WTC11 (cell line): ENCODE measurements around the gene RENBP. TPM values are rescaled to one million over a fixed set of nuclear protein-coding genes. Genes with fewer than 3 reads are reported as not detected.

Experiments
- ATAC-seq: fragments of 200-7000 bp; cut with Tn5 transposase; 2 replicates; pipeline ENCODE4 v1.10.0; 2021; ENCODE audit warnings: mild to moderate bottlenecking, moderate library complexity
- CTCF ChIA-PET: fragments of 300-600 bp; sonication (Branson Sonifier 250); formaldehyde crosslinking; loops from one replicate; lab custom pipeline; 2021; ENCODE audit warnings: antibody characterized with exemption; lab: Charles Lee
- POLR2A ChIA-PET: fragments of 350-600 bp; sonication (Branson Sonifier 250); formaldehyde crosslinking; loops from one replicate; lab custom pipeline; 2021; ENCODE audit warnings: antibody characterized with exemption; lab: Charles Lee
- DNase-seq: peaks from one replicate; pipeline ENCODE4 v3.0.0; 2021; ENCODE audit warnings: low spot score
- H3K27ac Mint-ChIP-seq: 2 replicates; pipeline ENCODE4 v1.8.0; 2021; ENCODE audit warnings: mixed read lengths
- H3K27me3 Mint-ChIP-seq: 2 replicates; pipeline ENCODE4 v1.8.0; 2021; ENCODE audit warnings: low read depth, mild to moderate bottlenecking, moderate library complexity, mixed read lengths
- H3K36me3 Mint-ChIP-seq: 2 replicates; pipeline ENCODE4 v1.8.0; 2021; ENCODE audit warnings: mixed read lengths
- H3K4me1 Mint-ChIP-seq: 2 replicates; pipeline ENCODE4 v1.8.0; 2022; ENCODE audit warnings: mixed read lengths
- H3K4me3 Mint-ChIP-seq: 2 replicates; pipeline ENCODE4 v1.8.0; 2021; ENCODE audit warnings: mild to moderate bottlenecking, moderate library complexity, mixed read lengths
- H3K9me3 Mint-ChIP-seq: 2 replicates; pipeline ENCODE4 v1.8.0; 2021; ENCODE audit warnings: mixed read lengths
- AFF4 ChIP-seq: sonication (generic); formaldehyde crosslinking; IDR thresholded peaks from 2 replicates; pipeline ENCODE4 v1.8.1; 2023; ENCODE audit warnings: mild to moderate bottlenecking, missing genetic modification reagents, borderline replicate concordance
- CREM ChIP-seq: sonication (generic); formaldehyde crosslinking; IDR thresholded peaks from 2 replicates; pipeline ENCODE4 v1.8.1; 2022; ENCODE audit warnings: mild to moderate bottlenecking, missing genetic modification reagents, moderate library complexity
- E2F4 ChIP-seq: sonication (generic); formaldehyde crosslinking; IDR thresholded peaks from 2 replicates; pipeline ENCODE4 v1.8.1; 2022; ENCODE audit warnings: low read depth, mild to moderate bottlenecking, moderate library complexity, missing genetic modification reagents, borderline replicate concordance
- FOXK1 ChIP-seq: sonication (generic); formaldehyde crosslinking; IDR thresholded peaks from 2 replicates; pipeline ENCODE4 v1.8.0; 2022; ENCODE audit warnings: mild to moderate bottlenecking, moderate library complexity, missing genetic modification reagents
- GRHL2 ChIP-seq: fragments of 250-450 bp; sonication (Bioruptor Pico); IDR thresholded peaks from 2 replicates; pipeline ENCODE4 v1.8.0; 2022; ENCODE audit warnings: mild to moderate bottlenecking, moderate library complexity; ENCODE audit not compliant: insufficient replicate concordance, severe bottlenecking
- GTF2I ChIP-seq: fragments of 250-450 bp; sonication (Bioruptor Pico); conservative IDR thresholded peaks from 2 replicates; pipeline ENCODE4 v1.4.0; 2021; ENCODE audit warnings: mild to moderate bottlenecking
- IRF2 ChIP-seq: sonication (generic); formaldehyde crosslinking; IDR thresholded peaks from 2 replicates; pipeline ENCODE4 v1.8.0; 2022; ENCODE audit warnings: low read depth, missing genetic modification reagents, borderline replicate concordance
- JAZF1 ChIP-seq: fragments of 250-450 bp; sonication (Bioruptor Pico); IDR thresholded peaks from 2 replicates; pipeline ENCODE4 v1.9.0; 2021; ENCODE audit warnings: moderate library complexity, mild to moderate bottlenecking, inconsistent platforms
- NFATC4 ChIP-seq: fragments of 250-450 bp; sonication (Bioruptor Pico); IDR thresholded peaks from 2 replicates; pipeline ENCODE4 v1.9.0; 2021; ENCODE audit warnings: mild to moderate bottlenecking
- SOX15 ChIP-seq: fragments of 250-450 bp; sonication (Bioruptor Pico); IDR thresholded peaks from 2 replicates; pipeline ENCODE4 v1.9.0; 2021; ENCODE audit warnings: mild to moderate bottlenecking
- TCF7 ChIP-seq: sonication (generic); formaldehyde crosslinking; IDR thresholded peaks from 2 replicates; pipeline ENCODE4 v1.8.0; 2022; ENCODE audit warnings: mild to moderate bottlenecking, low read depth, missing genetic modification reagents, moderate library complexity
- TP53 ChIP-seq: sonication (generic); formaldehyde crosslinking; IDR thresholded peaks from 2 replicates; pipeline ENCODE4 v1.8.1; 2023; ENCODE audit warnings: mild to moderate bottlenecking, missing genetic modification reagents
- ZNF671 ChIP-seq: fragments of 250-450 bp; sonication (Bioruptor Pico); IDR thresholded peaks from 2 replicates; pipeline ENCODE4 v1.8.0; 2021; ENCODE audit warnings: mild to moderate bottlenecking
- total RNA-seq: library from RNA; stranded (reverse); gene quantifications from 3 replicates; pipeline ENCODE4 v1.2.3, GENCODE V29; 2021
- TF ChIP-seq, protein P1 (sequence below): sonication (generic); formaldehyde crosslinking; IDR thresholded peaks from 2 replicates; pipeline ENCODE4 v1.8.0; 2022; ENCODE audit warnings: mild to moderate bottlenecking, missing genetic modification reagents
- TF ChIP-seq, protein P2 (sequence below): sonication (generic); formaldehyde crosslinking; IDR thresholded peaks from 2 replicates; pipeline ENCODE4 v1.8.1; 2023; ENCODE audit warnings: mild to moderate bottlenecking, missing genetic modification reagents, moderate library complexity
- TF ChIP-seq, protein P3 (sequence below): fragments of 250-450 bp; sonication (Bioruptor Pico); IDR thresholded peaks from 2 replicates; pipeline ENCODE4 v1.9.0; 2021; ENCODE audit warnings: mild to moderate bottlenecking
- TF ChIP-seq, protein P4 (sequence below): sonication (generic); formaldehyde crosslinking; conservative IDR thresholded peaks from 2 replicates; pipeline ENCODE4 v1.8.1; 2023; ENCODE audit warnings: mild to moderate bottlenecking, low read depth, missing genetic modification reagents, moderate library complexity

The RENBP gene
- total RNA-seq, 1 experiment from 2014 or later: 14.0 TPM

GRCh38 chrX:153993079-153993478 is 48.6 kb upstream of the RENBP start:
- CTCF ChIA-PET: no interaction called here
- Mint-ChIP-seq H3K27me3 (no peaks in the 10 kb centered on the region), H3K4me3 (no peak overlapping the region), H3K4me1 (no peaks in the 10 kb centered on the region), H3K9me3 (no peaks in the 10 kb centered on the region), H3K36me3 (no peaks in the 10 kb centered on the region), H3K27ac (no peak overlapping the region)
- ATAC-seq: no peak
- no peak for DNase-seq
- TF ChIP-seq JAZF1 (no peak), CREM (CRISPR knock-in tag) (no peak), E2F4 (no peak), ZNF671 (CRISPR knock-in tag) (no peak), AFF4 (CRISPR knock-in tag) (no peak)
- TF ChIP-seq, protein P1, sequence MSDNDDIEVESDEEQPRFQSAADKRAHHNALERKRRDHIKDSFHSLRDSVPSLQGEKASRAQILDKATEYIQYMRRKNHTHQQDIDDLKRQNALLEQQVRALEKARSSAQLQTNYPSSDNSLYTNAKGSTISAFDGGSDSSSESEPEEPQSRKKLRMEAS: no peak
- TF ChIP-seq, protein P2, sequence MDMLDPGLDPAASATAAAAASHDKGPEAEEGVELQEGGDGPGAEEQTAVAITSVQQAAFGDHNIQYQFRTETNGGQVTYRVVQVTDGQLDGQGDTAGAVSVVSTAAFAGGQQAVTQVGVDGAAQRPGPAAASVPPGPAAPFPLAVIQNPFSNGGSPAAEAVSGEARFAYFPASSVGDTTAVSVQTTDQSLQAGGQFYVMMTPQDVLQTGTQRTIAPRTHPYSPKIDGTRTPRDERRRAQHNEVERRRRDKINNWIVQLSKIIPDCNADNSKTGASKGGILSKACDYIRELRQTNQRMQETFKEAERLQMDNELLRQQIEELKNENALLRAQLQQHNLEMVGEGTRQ (CRISPR knock-in tag): no peak
- TF ChIP-seq, protein P3, sequence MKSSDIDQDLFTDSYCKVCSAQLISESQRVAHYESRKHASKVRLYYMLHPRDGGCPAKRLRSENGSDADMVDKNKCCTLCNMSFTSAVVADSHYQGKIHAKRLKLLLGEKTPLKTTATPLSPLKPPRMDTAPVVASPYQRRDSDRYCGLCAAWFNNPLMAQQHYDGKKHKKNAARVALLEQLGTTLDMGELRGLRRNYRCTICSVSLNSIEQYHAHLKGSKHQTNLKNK (CRISPR knock-in tag): no peak
- POLR2A ChIA-PET: no interaction called here

DNA sequence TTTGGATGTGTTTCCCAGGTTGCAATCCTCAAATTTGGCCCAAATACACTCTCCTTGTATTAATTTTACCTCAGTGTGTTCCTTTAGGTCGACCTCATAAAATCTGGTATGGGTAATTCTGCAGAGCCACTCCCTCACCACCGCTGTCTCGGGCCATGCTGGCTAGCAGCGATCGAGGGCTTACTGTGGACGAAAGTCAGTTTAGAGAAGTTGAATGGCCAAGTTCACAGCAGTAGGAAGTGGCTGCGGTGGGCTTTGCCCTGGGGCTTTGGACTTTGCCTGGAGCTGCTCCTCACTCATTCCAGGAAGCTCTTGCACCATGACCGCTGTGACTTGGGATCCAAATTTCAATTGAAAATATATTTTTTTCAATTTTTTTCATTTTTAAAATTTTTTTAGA is 47.7 kb upstream of the RENBP start:
- POLR2A ChIA-PET: no interaction called here
- DNase-seq: no peak
- Mint-ChIP-seq H3K36me3 (no peaks in the 10 kb centered on the region), H3K27ac (no peak overlapping the region), H3K4me3 (no peak overlapping the region), H3K27me3 (no peaks in the 10 kb centered on the region), H3K4me1 (no peaks in the 10 kb centered on the region), H3K9me3 (no peaks in the 10 kb centered on the region)
- no peak for TF ChIP-seq TP53
- TF ChIP-seq GTF2I (CRISPR knock-in tag): no peak
- TF ChIP-seq, protein P4, sequence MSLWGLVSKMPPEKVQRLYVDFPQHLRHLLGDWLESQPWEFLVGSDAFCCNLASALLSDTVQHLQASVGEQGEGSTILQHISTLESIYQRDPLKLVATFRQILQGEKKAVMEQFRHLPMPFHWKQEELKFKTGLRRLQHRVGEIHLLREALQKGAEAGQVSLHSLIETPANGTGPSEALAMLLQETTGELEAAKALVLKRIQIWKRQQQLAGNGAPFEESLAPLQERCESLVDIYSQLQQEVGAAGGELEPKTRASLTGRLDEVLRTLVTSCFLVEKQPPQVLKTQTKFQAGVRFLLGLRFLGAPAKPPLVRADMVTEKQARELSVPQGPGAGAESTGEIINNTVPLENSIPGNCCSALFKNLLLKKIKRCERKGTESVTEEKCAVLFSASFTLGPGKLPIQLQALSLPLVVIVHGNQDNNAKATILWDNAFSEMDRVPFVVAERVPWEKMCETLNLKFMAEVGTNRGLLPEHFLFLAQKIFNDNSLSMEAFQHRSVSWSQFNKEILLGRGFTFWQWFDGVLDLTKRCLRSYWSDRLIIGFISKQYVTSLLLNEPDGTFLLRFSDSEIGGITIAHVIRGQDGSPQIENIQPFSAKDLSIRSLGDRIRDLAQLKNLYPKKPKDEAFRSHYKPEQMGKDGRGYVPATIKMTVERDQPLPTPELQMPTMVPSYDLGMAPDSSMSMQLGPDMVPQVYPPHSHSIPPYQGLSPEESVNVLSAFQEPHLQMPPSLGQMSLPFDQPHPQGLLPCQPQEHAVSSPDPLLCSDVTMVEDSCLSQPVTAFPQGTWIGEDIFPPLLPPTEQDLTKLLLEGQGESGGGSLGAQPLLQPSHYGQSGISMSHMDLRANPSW (CRISPR knock-in tag): no peak
- TF ChIP-seq TCF7: no peak
- CTCF ChIA-PET: interaction anchor here (0.7 kb wide), 1 partner anchor 35 kb away, joined by 3 read pairs; no protein-coding TSS in a partner anchor
- no peak for ATAC-seq

DNA sequence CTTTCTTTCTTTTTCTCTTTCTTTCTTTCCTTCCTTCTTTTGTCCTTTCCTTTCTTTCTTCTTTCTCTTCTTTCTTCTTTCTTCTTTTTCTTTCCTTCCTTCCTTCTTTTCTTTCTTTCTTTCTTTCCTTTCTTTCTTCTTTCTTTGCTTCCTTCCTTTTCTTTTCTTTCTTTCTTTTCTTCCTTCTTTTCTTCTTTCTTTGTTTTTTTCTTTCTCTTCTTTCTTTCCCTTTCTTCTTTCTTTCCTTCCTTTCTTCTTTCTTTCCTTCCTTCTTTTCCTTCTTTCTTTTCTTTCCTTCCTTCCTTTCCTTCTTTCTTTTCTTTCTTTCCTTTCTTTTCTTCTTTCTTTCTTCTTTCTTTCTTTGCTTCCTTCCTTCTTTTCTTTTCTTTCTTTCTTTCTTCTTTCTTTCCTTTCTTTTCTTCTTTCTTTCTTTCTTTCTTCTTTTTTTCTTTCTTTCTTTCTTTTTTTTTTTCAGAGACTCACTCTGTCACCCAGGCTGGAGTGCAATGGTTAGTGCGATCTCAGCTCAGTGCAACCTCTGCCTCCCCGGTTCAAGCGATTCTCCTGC is 46.7 kb upstream of the RENBP start:
- Mint-ChIP-seq H3K27me3 (no peaks in the 10 kb centered on the region), H3K4me1 (no peaks in the 10 kb centered on the region), H3K9me3 (no peaks in the 10 kb centered on the region), H3K27ac (no peak overlapping the region), H3K4me3 (no peak overlapping the region), H3K36me3 (no peaks in the 10 kb centered on the region)
- DNase-seq (no peak), ATAC-seq (no peak)
- ChIA-PET POLR2A (no interaction called here), CTCF (no interaction called here)
- TF ChIP-seq FOXK1 (CRISPR knock-in tag) (no peak), SOX15 (CRISPR knock-in tag) (no peak), GRHL2 (no peak), NFATC4 (CRISPR knock-in tag) (no peak), IRF2 (CRISPR knock-in tag) (no peak)
- TF ChIP-seq, protein P4 (CRISPR knock-in tag): no peak
